ENCODE results near the gene ARMH3. TPM values are rescaled to one million over a fixed set of nuclear protein-coding genes. Genes with fewer than 3 reads are reported as not detected.

The ARMH3 gene
- total RNA-seq, 1 donor from 2014 or later, result 28.8 TPM

DNA sequence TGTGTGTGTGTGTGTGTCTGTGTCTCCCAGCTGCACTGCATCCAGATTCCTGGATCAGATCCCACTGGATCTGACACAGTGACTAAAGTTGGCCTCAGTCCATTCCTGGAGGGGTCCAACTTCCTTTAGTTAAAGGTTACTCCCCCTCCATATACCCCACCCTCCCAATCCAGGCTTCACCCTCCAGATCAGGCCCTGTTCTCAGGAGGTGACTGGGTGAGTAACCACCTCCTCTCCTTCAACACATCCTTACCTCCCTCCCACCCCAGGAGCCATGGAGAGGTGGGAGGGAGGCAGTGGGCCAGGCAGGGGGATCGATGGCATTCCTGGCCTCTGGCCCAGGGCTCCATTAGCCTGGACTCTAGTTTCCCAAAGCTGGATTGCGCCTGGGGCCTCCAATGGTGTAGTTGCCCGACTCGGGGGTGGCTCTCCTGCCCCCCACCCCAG is 223.6 kb downstream of the ARMH3 start:
- H3K27me3 Mint-ChIP-seq (ENCODE audit: unreplicated experiment), result no peaks in the 10 kb centered on the region
- H3K36me3 Mint-ChIP-seq (ENCODE audit: unreplicated experiment), result no peaks in the 10 kb centered on the region
- H3K4me1 Mint-ChIP-seq (ENCODE audit: unreplicated experiment), result peaks cover 18% of the 10 kb centered on the region
- H3K27ac Mint-ChIP-seq (ENCODE audit: unreplicated experiment), result no peak overlapping the region
- no peaks in the 10 kb centered on the region for H3K9me3 Mint-ChIP-seq (ENCODE audit: unreplicated experiment)
- H3K4me3 Mint-ChIP-seq (ENCODE audit: unreplicated experiment), result no peak overlapping the region
- DNase-seq (ENCODE audit: extremely low spot score, unreplicated experiment), result no peak
- TF ChIP-seq CTCF (IDR thresholded peaks at IDR 0.05), result no peak

- no peaks in the 10 kb centered on the region for H3K9me3 Mint-ChIP-seq (ENCODE audit: unreplicated experiment)
- H3K4me1 Mint-ChIP-seq (ENCODE audit: unreplicated experiment), result peaks cover 18% of the 10 kb centered on the region
- H3K27ac Mint-ChIP-seq (ENCODE audit: unreplicated experiment), result peak overlapping the region; percentile 79
- no peaks in the 10 kb centered on the region for H3K36me3 Mint-ChIP-seq (ENCODE audit: unreplicated experiment)
- H3K27me3 Mint-ChIP-seq (ENCODE audit: unreplicated experiment), result no peaks in the 10 kb centered on the region
- peak overlapping the region; percentile 72 for H3K4me3 Mint-ChIP-seq (ENCODE audit: unreplicated experiment)
- no peak for TF ChIP-seq CTCF (IDR thresholded peaks at IDR 0.05)
- DNase-seq (ENCODE audit: extremely low spot score, unreplicated experiment), result no peak
Measured at GRCh38 chr10:101831169-101831811, 224.7 kb downstream of the ARMH3 start.

DNA sequence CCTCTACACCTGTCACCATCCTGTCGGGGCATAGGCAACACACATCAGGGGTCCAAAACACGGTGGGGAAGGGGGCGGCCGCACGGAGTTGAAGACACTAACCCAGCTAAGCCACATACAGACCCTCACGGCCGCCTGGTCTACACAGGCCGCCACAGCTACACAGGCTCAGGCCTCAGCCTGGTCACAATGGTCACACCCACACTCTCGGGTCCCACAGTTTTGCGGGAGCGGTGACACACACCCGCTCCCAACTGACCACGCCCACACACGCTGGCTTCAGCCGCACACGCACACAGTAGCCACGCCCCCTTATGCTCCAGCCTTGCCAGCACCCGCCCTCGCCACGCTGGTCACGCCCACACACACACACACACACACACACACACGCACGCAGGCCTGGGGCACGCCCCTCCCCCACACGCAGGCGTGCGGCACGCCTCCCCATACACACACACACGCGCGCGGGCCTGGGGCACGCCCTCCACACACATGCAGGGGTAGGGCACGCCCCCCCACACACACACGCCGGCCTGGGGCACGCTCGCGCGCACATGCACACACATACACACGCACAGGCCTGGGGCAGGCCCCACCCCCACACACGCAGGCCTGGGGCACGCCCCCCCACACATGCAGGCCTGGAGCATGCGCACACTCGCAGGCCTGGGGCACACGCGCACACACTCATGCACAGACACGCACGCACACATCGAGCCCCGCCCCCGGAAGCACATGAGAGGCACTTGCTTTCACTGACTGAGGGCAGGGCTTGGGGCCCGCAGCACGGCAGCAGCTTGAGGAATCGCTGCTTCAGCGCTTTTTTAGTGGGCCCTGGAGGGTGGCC is 225.4 kb downstream of the ARMH3 start:
- Mint-ChIP-seq H3K9me3 (ENCODE audit: unreplicated experiment) (no peaks in the 10 kb centered on the region), H3K4me3 (ENCODE audit: unreplicated experiment) (peak overlapping the region; percentile 72), H3K27ac (ENCODE audit: unreplicated experiment) (peak overlapping the region; percentile 79), H3K27me3 (ENCODE audit: unreplicated experiment) (no peaks in the 10 kb centered on the region), H3K36me3 (ENCODE audit: unreplicated experiment) (no peaks in the 10 kb centered on the region), H3K4me1 (ENCODE audit: unreplicated experiment) (peaks cover 18% of the 10 kb centered on the region)
- no peak for TF ChIP-seq CTCF (IDR thresholded peaks at IDR 0.05)
- peak; percentile 90 for DNase-seq (ENCODE audit: extremely low spot score, unreplicated experiment)

DNA sequence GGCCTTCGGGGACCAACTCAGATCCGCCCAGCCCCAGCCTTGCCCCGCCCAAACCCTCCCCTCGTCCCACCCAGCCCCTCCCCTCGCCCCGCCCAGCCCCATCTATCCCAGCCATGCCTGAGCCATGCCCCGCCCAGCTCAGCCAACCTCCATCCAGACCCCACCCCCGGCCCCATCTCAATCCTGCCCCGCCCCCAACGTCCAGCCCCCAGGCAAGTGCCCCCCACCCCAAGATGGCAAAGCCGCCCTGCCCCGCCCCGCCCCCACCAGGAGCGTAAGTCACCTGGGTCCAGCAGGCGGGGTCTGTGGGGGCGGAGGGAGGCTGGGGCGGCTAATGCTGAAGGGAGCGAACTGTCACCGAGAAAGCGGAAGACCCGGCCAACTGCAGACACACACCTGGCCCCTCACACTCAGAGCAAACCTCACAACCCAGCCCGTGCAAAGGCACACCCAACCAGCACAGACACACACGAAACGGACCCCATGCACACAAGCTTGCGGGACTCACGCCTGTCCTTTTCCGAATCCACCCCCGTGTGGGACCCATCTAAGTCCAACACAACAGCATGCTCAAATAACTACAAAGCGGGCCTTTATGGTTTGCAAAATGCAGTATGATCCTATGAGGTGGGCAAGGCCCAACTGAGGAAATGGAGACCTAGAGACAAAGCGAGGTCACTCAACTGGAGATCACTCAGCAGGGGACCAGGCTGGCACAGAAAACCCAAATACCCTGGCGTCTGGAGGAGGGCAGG is 226.2 kb downstream of the ARMH3 start:
- DNase-seq (ENCODE audit: extremely low spot score, unreplicated experiment), result no peak
- H3K27ac Mint-ChIP-seq (ENCODE audit: unreplicated experiment), result peak overlapping the region; percentile 79
- no peaks in the 10 kb centered on the region for H3K9me3 Mint-ChIP-seq (ENCODE audit: unreplicated experiment)

More for the DNA sequence above, 226.2 kb downstream of the ARMH3 start:
- no peak for TF ChIP-seq CTCF (IDR thresholded peaks at IDR 0.05)
- Mint-ChIP-seq H3K4me3 (ENCODE audit: unreplicated experiment) (peak overlapping the region; percentile 72), H3K36me3 (ENCODE audit: unreplicated experiment) (peaks cover 4% of the 10 kb centered on the region), H3K4me1 (ENCODE audit: unreplicated experiment) (peaks cover 18% of the 10 kb centered on the region), H3K27me3 (ENCODE audit: unreplicated experiment) (no peaks in the 10 kb centered on the region)
